Muscle layer of colon (tissue), 2 donors: ENCODE results near the gene RAB8B.

ENCODE experiments used
- H3K27ac ChIP-seq: one replicate; pipeline ENCODE4 v1.7.0; 2013; ENCODE audit warnings: low read depth, mild to moderate bottlenecking, low read length, moderate library complexity
- H3K27me3 ChIP-seq, 2 donors: one replicate each; pipeline ENCODE4 v1.7.0; 2013; ENCODE audit warnings: low read length in 2 of 2, mild to moderate bottlenecking in 2 of 2; ENCODE audit not compliant: insufficient read depth in 2 of 2, control insufficient read depth in 1 of 2
- H3K36me3 ChIP-seq: one replicate; pipeline ENCODE4 v1.7.0; 2013; ENCODE audit warnings: mild to moderate bottlenecking, low read length; ENCODE audit not compliant: insufficient read depth
- H3K4me1 ChIP-seq: one replicate; pipeline ENCODE4 v1.7.0; 2013; ENCODE audit warnings: mild to moderate bottlenecking, low read length; ENCODE audit not compliant: insufficient read depth
- H3K4me3 ChIP-seq, 2 donors: one replicate each; pipeline ENCODE4 v1.7.0; 2013; ENCODE audit warnings: low read length in 2 of 2, low read depth in 1 of 2, mild to moderate bottlenecking in 1 of 2, moderate library complexity in 1 of 2
- H3K9ac ChIP-seq: one replicate; pipeline ENCODE4 v1.7.0; 2013; ENCODE audit warnings: low read length
- H3K9me3 ChIP-seq: one replicate; pipeline ENCODE4 v1.7.0; 2013; ENCODE audit warnings: mild to moderate bottlenecking, low read length
- donor health status: abdominal sarcoma.
- donor health status: Adenocarcinoma of cecum.

RAB8B gene

GRCh38 chr15:63261311-63261710, 71.9 kb downstream of the RAB8B start:
- Histone ChIP-seq H3K27me3 (no peaks in the 10 kb centered on the region), H3K4me3 (no peak overlapping the region), H3K36me3 (peaks cover 16% of the 10 kb centered on the region), H3K9ac (no peak overlapping the region), H3K4me1 (no peaks in the 10 kb centered on the region), H3K9me3 (no peaks in the 10 kb centered on the region), H3K27ac (no peak overlapping the region)

DNA sequence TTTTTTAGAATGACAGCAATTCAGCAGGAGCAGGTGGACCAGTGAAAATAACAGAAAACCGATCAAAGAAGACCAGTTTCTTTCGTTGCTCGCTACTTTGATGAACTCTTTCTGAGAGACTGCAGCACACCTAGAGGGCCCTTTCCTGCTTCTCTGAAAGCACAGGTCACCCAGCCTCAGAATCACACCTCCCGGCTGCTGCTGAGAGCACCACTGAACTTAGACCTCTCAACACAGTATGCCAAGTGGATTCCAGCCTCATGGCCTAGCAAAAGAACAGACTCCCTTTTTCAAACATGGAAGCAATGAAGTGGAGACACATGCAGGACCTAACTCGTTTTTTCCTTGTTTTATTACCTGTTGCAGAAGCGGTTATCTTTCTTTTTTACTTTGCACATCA, 74.1 kb downstream of the RAB8B start:
- Histone ChIP-seq H3K27me3 (no peaks in the 10 kb centered on the region), H3K4me1 (no peaks in the 10 kb centered on the region), H3K9me3 (no peaks in the 10 kb centered on the region), H3K4me3 (no peak overlapping the region), H3K27ac (no peak overlapping the region), H3K9ac (no peak overlapping the region), H3K36me3 (peaks cover 16% of the 10 kb centered on the region)

DNA sequence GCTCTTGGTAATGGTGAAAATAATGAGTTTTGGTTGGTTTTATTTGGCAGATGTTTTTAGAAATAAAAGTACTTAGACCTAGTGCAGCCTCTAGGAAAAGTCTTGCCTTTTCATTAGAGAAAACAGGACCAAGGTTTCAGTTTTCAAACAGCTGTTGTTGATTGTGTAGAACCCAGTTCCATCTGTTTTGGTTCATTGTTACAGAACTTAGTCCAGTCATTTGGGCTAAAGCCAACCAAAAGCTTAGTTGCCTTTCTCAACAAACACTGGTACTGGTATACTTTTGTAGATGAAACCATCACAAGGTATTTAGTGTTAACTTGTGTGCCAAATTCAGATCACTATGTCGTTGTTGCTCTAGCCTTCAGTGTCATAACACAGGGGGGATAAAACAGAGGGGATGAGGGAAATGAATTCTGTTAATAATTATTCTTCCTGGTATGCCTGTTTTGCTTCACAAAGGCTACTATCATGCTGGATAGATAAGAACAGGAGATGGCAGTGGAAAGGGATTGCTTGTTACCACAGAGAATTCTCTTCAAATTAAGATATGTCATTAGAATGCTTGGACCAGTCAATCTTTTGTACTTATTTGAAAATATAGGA, 75.4 kb downstream of the RAB8B start:
- no peak overlapping the region for H3K4me3 ChIP-seq
- no peaks in the 10 kb centered on the region for H3K4me1 ChIP-seq
- H3K9me3 ChIP-seq = no peaks in the 10 kb centered on the region
- H3K36me3 ChIP-seq = peaks cover 16% of the 10 kb centered on the region
- H3K27me3 ChIP-seq = no peaks in the 10 kb centered on the region
- no peak overlapping the region for H3K27ac ChIP-seq
- H3K9ac ChIP-seq = no peak overlapping the region

GRCh38 chr15:63274427-63274826, 85.0 kb downstream of the RAB8B start:
- no peaks in the 10 kb centered on the region for H3K36me3 ChIP-seq
- no peaks in the 10 kb centered on the region for H3K27me3 ChIP-seq
- peaks cover 12% of the 10 kb centered on the region for H3K4me1 ChIP-seq
- H3K27ac ChIP-seq = no peak overlapping the region
- H3K9me3 ChIP-seq = no peaks in the 10 kb centered on the region
- H3K9ac ChIP-seq = no peak overlapping the region
- H3K4me3 ChIP-seq = no peak overlapping the region

- Histone ChIP-seq H3K36me3 (peaks cover 5% of the 10 kb centered on the region), H3K27ac (peak overlapping the region; percentile 35), H3K4me3 (peak overlapping the region; percentile 51 to 83), H3K9me3 (no peaks in the 10 kb centered on the region), H3K9ac (peak overlapping the region; percentile 46), H3K4me1 (peaks cover 12% of the 10 kb centered on the region), H3K27me3 (no peaks in the 10 kb centered on the region)
Measured at GRCh38 chr15:63276342-63277037, 87.1 kb downstream of the RAB8B start.

DNA sequence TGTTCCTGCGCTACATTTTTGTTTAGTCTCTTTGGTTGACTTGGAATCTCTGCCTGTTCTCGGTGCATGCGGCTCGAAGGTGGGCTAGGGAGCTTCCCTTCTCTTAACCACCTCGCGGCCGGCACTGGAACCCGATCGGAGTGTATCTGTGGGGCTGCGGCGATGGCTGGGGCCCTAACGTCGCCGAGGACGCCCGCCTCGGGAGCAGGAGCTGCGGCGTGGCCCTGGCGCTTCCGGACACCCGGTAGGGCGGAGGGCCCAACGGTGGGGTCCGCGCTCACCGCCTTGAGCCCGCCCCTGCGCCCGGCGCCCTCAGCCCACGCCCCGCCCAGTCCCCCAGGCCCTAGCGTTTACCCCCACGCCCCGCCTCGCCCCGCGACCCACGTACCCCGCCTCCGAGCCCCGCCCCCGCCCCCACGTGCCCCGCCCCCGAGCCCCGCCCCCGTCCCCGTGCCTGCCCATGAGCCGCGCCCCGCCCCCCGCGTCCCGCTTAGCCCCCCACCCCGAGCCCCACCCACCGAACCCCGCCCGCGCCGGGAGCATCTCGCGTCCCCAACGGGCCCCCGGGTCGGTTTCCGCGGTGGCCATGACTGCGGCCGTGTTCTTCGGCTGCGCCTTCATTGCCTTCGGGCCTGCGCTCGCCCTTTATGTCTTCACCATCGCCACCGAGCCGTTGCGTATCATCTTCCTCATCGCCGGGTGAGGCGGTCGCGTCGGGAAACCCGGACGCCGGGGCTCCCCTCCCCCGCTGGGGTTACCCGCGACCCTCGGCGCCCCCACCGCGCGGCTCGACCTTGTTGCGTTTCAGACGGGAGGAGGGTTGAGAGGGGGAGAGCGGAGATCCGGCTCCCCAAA, 87.9 kb downstream of the RAB8B start, which contains the start of gene APH1B:
Gene APH1B, plus strand, starts transcription at position 568 of the 855 bp plus-strand sequence. Its CDS starts 19 bp downstream, at position 587.
- peaks cover 5% of the 10 kb centered on the region for H3K36me3 ChIP-seq
- H3K4me3 ChIP-seq = peak within 1 kb of the TSS; percentile 83 to 85
- H3K27ac ChIP-seq = peak within 1 kb of the TSS; percentile 96
- no peaks in the 10 kb centered on the region for H3K9me3 ChIP-seq
- H3K27me3 ChIP-seq = no peaks in the 10 kb centered on the region
- peaks cover 12% of the 10 kb centered on the region for H3K4me1 ChIP-seq
- H3K9ac ChIP-seq = peak within 1 kb of the TSS; percentile 89

DNA sequence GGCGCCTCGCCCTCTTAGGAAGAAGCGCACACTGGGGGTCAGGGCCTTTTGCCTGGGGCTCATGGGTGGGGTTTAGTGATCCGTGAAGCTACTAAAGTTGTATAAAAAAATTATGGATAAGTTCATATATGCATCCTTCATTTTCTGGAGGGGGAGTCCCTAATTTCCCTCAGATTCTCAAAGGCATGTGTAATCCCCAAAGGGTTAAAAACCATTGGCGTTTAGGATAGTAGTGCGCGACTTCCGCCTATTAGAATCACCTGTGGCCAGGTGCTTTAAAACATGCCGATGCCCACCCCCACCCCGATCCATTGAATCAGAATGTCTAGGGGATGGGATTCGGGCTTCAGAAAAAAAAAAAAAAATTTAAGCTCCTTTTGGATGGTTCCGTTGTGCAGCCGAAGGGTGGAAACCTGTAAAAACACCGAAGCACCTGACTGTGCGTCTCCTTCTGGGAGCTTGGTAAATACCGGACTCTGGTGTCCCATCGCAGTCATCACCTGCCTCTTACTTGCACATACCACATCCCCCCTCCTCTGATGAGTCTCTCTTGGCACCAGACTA, 88.6 kb downstream of the RAB8B start:
- H3K27me3 ChIP-seq = no peaks in the 10 kb centered on the region
- H3K27ac ChIP-seq = peak overlapping the region; percentile 96
- H3K4me3 ChIP-seq = peak overlapping the region; percentile 80 to 85
- peak overlapping the region; percentile 89 for H3K9ac ChIP-seq
- peaks cover 12% of the 10 kb centered on the region for H3K4me1 ChIP-seq
- H3K36me3 ChIP-seq = peaks cover 5% of the 10 kb centered on the region
- H3K9me3 ChIP-seq = no peaks in the 10 kb centered on the region

- H3K9ac ChIP-seq = no peak overlapping the region
- H3K27me3 ChIP-seq = no peaks in the 10 kb centered on the region
- peaks cover 14% of the 10 kb centered on the region for H3K36me3 ChIP-seq
- H3K4me1 ChIP-seq = peaks cover 8% of the 10 kb centered on the region
- H3K9me3 ChIP-seq = no peaks in the 10 kb centered on the region
- no peak overlapping the region for H3K27ac ChIP-seq
- H3K4me3 ChIP-seq = no peak overlapping the region
Measured at GRCh38 chr15:63283126-63283525, 93.7 kb downstream of the RAB8B start.

GRCh38 chr15:63284335-63284734, 94.9 kb downstream of the RAB8B start:
- H3K27ac ChIP-seq = no peak overlapping the region
- H3K4me3 ChIP-seq = no peak overlapping the region
- no peaks in the 10 kb centered on the region for H3K4me1 ChIP-seq
- H3K36me3 ChIP-seq = peaks cover 14% of the 10 kb centered on the region
- H3K9me3 ChIP-seq = no peaks in the 10 kb centered on the region
- no peak overlapping the region for H3K9ac ChIP-seq
- H3K27me3 ChIP-seq = no peaks in the 10 kb centered on the region

DNA sequence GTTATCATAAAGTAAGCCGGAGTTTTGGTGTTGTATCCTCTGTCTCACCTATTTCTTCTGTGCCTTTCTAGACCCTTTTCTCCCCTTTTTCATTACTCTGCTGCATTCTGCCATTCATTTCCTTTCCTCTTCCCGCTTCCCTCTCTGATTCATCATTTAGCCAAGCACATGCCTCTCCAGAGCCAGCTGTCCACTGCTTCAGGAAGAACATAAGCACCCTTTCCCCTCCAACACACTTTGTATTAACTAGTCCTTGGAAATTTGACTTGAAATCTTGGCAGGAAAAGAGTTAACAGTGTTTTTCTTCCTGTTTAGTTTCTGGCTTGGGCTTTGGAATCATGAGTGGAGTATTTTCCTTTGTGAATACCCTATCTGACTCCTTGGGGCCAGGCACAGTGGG, 97.7 kb downstream of the RAB8B start:
- no peak overlapping the region for H3K4me3 ChIP-seq
- no peaks in the 10 kb centered on the region for H3K9me3 ChIP-seq
- H3K27ac ChIP-seq = no peak overlapping the region
- H3K27me3 ChIP-seq = no peaks in the 10 kb centered on the region
- peaks cover 9% of the 10 kb centered on the region for H3K36me3 ChIP-seq
- no peak overlapping the region for H3K9ac ChIP-seq
- H3K4me1 ChIP-seq = no peaks in the 10 kb centered on the region

- Histone ChIP-seq H3K9me3 (no peaks in the 10 kb centered on the region), H3K9ac (no peak overlapping the region), H3K4me3 (no peak overlapping the region), H3K27me3 (no peaks in the 10 kb centered on the region), H3K27ac (no peak overlapping the region), H3K36me3 (peaks cover 9% of the 10 kb centered on the region), H3K4me1 (no peaks in the 10 kb centered on the region)
Measured at GRCh38 chr15:63288342-63288741, 98.9 kb downstream of the RAB8B start.
